ENCODE results near the gene SRP68.
"Not testable (repeated sequence)": the region's sequence is repeated elsewhere in the genome, so short reads cannot be mapped to it uniquely, and the experiment has no call there.

Gene SRP68

GRCh38 chr17:76044475-76045007, 27.8 kb downstream of the SRP68 start:
- DNase-seq = not testable (repeated sequence)

GRCh38 chr17:76042868-76043267, 29.4 kb downstream of the SRP68 start:
- DNase-seq = not testable (repeated sequence)

- DNase-seq = no peak
Measured at GRCh38 chr17:76040376-76040775, 31.9 kb downstream of the SRP68 start.

- DNase-seq = no peak
Measured at GRCh38 chr17:76039121-76039520, 33.2 kb downstream of the SRP68 start.

GRCh38 chr17:76038050-76038449, 34.3 kb downstream of the SRP68 start:
- no peak for DNase-seq

GRCh38 chr17:76036497-76037261, 35.6 kb downstream of the SRP68 start:
- DNase-seq = no peak

GRCh38 chr17:76034428-76035350, 37.6 kb downstream of the SRP68 start:
- DNase-seq = no peak

GRCh38 chr17:76033139-76033538, 39.2 kb downstream of the SRP68 start:
- DNase-seq = no peak

- DNase-seq = no peak
Measured at GRCh38 chr17:76032780-76033108, 39.6 kb downstream of the SRP68 start.

- DNase-seq = no peak
Measured at GRCh38 chr17:76032073-76032779, 40.1 kb downstream of the SRP68 start.

- no peak for DNase-seq
Measured at GRCh38 chr17:76027159-76027839, 45.0 kb downstream of the SRP68 start, which contains the start of gene EVPL. Gene EVPL, minus strand, starts transcription at chr17:76027306. Its CDS starts 108 bp downstream, at chr17:76027198.

GRCh38 chr17:76026714-76027158, 45.6 kb downstream of the SRP68 start:
- no peak for DNase-seq

- no peak for DNase-seq
Measured at GRCh38 chr17:76025294-76025693, 47.0 kb downstream of the SRP68 start.

GRCh38 chr17:76024353-76024752, 48.0 kb downstream of the SRP68 start:
- DNase-seq = no peak

- DNase-seq = no peak
Measured at GRCh38 chr17:76023900-76024237, 48.4 kb downstream of the SRP68 start.

GRCh38 chr17:76022973-76023899, 49.1 kb downstream of the SRP68 start:
- DNase-seq = no peak

- no peak for DNase-seq
Measured at GRCh38 chr17:76022285-76022684, 50.0 kb downstream of the SRP68 start.

- no peak for DNase-seq
Measured at GRCh38 chr17:76019833-76020467, 52.4 kb downstream of the SRP68 start.

GRCh38 chr17:76018801-76019200, 53.5 kb downstream of the SRP68 start:
- DNase-seq = no peak

- DNase-seq = no peak
Measured at GRCh38 chr17:76018340-76018680, 54.0 kb downstream of the SRP68 start.
